ENCODE results near the gene CAPN3. TPM values are rescaled to one million over a fixed set of nuclear protein-coding genes. Genes with fewer than 3 reads are reported as not detected.

Gene CAPN3
- total RNA-seq, 1 donor, result 1.1 TPM

- no peak for DNase-seq (ENCODE audit: insufficient read length, low spot score, missing footprints)
- Histone ChIP-seq H2AFZ (ENCODE audit: low read length) (no peak overlapping the region), H3K36me3 (ENCODE audit: insufficient read depth, low read length) (no peaks in the 10 kb centered on the region), H3K4me2 (ENCODE audit: insufficient read depth, low read length) (no peak overlapping the region), H3K4me3 (ENCODE audit: insufficient read depth, low read length) (no peak overlapping the region), H3K27me3 (ENCODE audit: insufficient read depth, low read length) (no peaks in the 10 kb centered on the region), H3K79me2 (ENCODE audit: insufficient read depth, low read length) (no peaks in the 10 kb centered on the region), H4K20me1 (ENCODE audit: insufficient read depth, low read length) (no peaks in the 10 kb centered on the region), H3K9me3 (ENCODE audit: low read depth, low read length) (no peaks in the 10 kb centered on the region), H3K27ac (ENCODE audit: low read depth, low read length) (no peak overlapping the region), H3K4me1 (ENCODE audit: insufficient read depth, low read length) (peaks cover 3% of the 10 kb centered on the region)
- TF ChIP-seq, protein P1, sequence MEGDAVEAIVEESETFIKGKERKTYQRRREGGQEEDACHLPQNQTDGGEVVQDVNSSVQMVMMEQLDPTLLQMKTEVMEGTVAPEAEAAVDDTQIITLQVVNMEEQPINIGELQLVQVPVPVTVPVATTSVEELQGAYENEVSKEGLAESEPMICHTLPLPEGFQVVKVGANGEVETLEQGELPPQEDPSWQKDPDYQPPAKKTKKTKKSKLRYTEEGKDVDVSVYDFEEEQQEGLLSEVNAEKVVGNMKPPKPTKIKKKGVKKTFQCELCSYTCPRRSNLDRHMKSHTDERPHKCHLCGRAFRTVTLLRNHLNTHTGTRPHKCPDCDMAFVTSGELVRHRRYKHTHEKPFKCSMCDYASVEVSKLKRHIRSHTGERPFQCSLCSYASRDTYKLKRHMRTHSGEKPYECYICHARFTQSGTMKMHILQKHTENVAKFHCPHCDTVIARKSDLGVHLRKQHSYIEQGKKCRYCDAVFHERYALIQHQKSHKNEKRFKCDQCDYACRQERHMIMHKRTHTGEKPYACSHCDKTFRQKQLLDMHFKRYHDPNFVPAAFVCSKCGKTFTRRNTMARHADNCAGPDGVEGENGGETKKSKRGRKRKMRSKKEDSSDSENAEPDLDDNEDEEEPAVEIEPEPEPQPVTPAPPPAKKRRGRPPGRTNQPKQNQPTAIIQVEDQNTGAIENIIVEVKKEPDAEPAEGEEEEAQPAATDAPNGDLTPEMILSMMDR (IDR thresholded peaks at IDR 0.05; ENCODE audit: extremely low read depth, low read depth, low read length), result no peak
Observed at GRCh38 chr15:42392309-42393024, 33.2 kb downstream of the CAPN3 start.

DNA sequence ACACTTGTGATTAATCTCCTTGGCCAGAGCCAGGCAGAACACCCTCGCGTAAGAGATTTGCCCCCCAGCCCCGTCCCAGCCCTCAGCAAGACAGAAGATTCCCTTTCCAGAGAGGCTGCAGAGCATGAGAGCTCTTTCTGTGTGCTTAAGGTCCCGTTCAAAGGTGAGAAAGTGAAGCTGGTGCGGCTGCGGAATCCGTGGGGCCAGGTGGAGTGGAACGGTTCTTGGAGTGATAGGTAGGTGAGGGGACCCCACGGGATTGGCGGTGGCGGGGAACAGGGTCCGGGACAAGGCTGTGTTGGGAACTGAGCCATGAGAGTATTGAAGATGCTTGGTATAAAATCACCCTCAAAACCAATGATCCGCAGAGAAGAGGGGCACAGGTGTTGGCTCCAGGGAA is 34.8 kb downstream of the CAPN3 start:
- Histone ChIP-seq H3K79me2 (ENCODE audit: insufficient read depth, low read length) (no peaks in the 10 kb centered on the region), H3K27me3 (ENCODE audit: insufficient read depth, low read length) (no peaks in the 10 kb centered on the region), H3K36me3 (ENCODE audit: insufficient read depth, low read length) (no peaks in the 10 kb centered on the region), H3K27ac (ENCODE audit: low read depth, low read length) (no peak overlapping the region), H3K4me2 (ENCODE audit: insufficient read depth, low read length) (no peak overlapping the region), H3K4me3 (ENCODE audit: insufficient read depth, low read length) (no peak overlapping the region), H4K20me1 (ENCODE audit: insufficient read depth, low read length) (no peaks in the 10 kb centered on the region), H2AFZ (ENCODE audit: low read length) (no peak overlapping the region), H3K9me3 (ENCODE audit: low read depth, low read length) (no peaks in the 10 kb centered on the region), H3K4me1 (ENCODE audit: insufficient read depth, low read length) (no peaks in the 10 kb centered on the region)
- TF ChIP-seq, protein P1 (IDR thresholded peaks at IDR 0.05; ENCODE audit: extremely low read depth, low read depth, low read length), result no peak
- no peak for DNase-seq (ENCODE audit: insufficient read length, low spot score, missing footprints)

- no peaks in the 10 kb centered on the region for H3K36me3 ChIP-seq (ENCODE audit: insufficient read depth, low read length)
- no peak overlapping the region for H2AFZ ChIP-seq (ENCODE audit: low read length)
- H3K4me3 ChIP-seq (ENCODE audit: insufficient read depth, low read length), result no peak overlapping the region
- H3K27me3 ChIP-seq (ENCODE audit: insufficient read depth, low read length), result no peaks in the 10 kb centered on the region
- H4K20me1 ChIP-seq (ENCODE audit: insufficient read depth, low read length), result no peaks in the 10 kb centered on the region
- TF ChIP-seq, protein P1 (IDR thresholded peaks at IDR 0.05; ENCODE audit: extremely low read depth, low read depth, low read length), result no peak
- no peak for DNase-seq (ENCODE audit: insufficient read length, low spot score, missing footprints)
- no peaks in the 10 kb centered on the region for H3K4me1 ChIP-seq (ENCODE audit: insufficient read depth, low read length)
- no peak overlapping the region for H3K4me2 ChIP-seq (ENCODE audit: insufficient read depth, low read length)
- H3K79me2 ChIP-seq (ENCODE audit: insufficient read depth, low read length), result no peaks in the 10 kb centered on the region
- H3K9me3 ChIP-seq (ENCODE audit: low read depth, low read length), result no peaks in the 10 kb centered on the region
- H3K27ac ChIP-seq (ENCODE audit: low read depth, low read length), result no peak overlapping the region
Observed at GRCh38 chr15:42395838-42396237, 36.5 kb downstream of the CAPN3 start.

GRCh38 chr15:42401544-42402454 is 42.5 kb downstream of the CAPN3 start:
- Histone ChIP-seq H3K4me3 (ENCODE audit: insufficient read depth, low read length) (no peak overlapping the region), H4K20me1 (ENCODE audit: insufficient read depth, low read length) (no peaks in the 10 kb centered on the region)
- TF ChIP-seq, protein P1 (IDR thresholded peaks at IDR 0.05; ENCODE audit: extremely low read depth, low read depth, low read length), result no peak

More at GRCh38 chr15:42401544-42402454, 42.5 kb downstream of the CAPN3 start:
- no peak overlapping the region for H3K27ac ChIP-seq (ENCODE audit: low read depth, low read length)
- H3K9me3 ChIP-seq (ENCODE audit: low read depth, low read length), result no peaks in the 10 kb centered on the region
- no peaks in the 10 kb centered on the region for H3K79me2 ChIP-seq (ENCODE audit: insufficient read depth, low read length)
- H3K4me1 ChIP-seq (ENCODE audit: insufficient read depth, low read length), result no peaks in the 10 kb centered on the region
- DNase-seq (ENCODE audit: insufficient read length, low spot score, missing footprints), result no peak
- H2AFZ ChIP-seq (ENCODE audit: low read length), result no peak overlapping the region
- no peaks in the 10 kb centered on the region for H3K36me3 ChIP-seq (ENCODE audit: insufficient read depth, low read length)
- no peaks in the 10 kb centered on the region for H3K27me3 ChIP-seq (ENCODE audit: insufficient read depth, low read length)
- H3K4me2 ChIP-seq (ENCODE audit: insufficient read depth, low read length), result no peak overlapping the region
